OCI-LY7 (cell line): ENCODE data around the gene C1QL1. TPM values are rescaled to one million over a fixed set of nuclear protein-coding genes. Genes with fewer than 3 reads are reported as not detected.
"Not testable (repeated sequence)": the region's sequence is repeated elsewhere in the genome, so short reads cannot be mapped to it uniquely, and the experiment has no call there.

Source experiments
- BruUV-seq: library from RNA; stranded (reverse); fragments of 400-500 nt; replicated peaks from 2 replicates; lab custom pipeline; 2021; lab: Mats Ljungman, UMichigan
- CTCF ChIA-PET: fragments of 300-600 bp; sonication (Branson Sonifier 250); formaldehyde crosslinking; loops from one replicate; lab custom pipeline; 2022; ENCODE audit warnings: antibody characterized with exemption; ENCODE audit not compliant: unreplicated experiment; lab: Charles Lee
- POLR2A ChIA-PET: fragments of 300-600 bp; sonication (Branson Sonifier 250); formaldehyde crosslinking; loops from one replicate; lab custom pipeline; 2022; ENCODE audit warnings: antibody characterized with exemption; lab: Charles Lee
- DNase-seq: peaks from one replicate; pipeline ENCODE4 v3.0.0-alpha.2; 2015; ENCODE audit warnings: low spot score
- H2AFZ ChIP-seq: fragments of 200-600 bp; sonication (generic), shearing (Covaris generic); 2 replicates; pipeline ENCODE4 v1.6.1; 2014; ENCODE audit warnings: mild to moderate bottlenecking, antibody characterized with exemption, low read length, moderate library complexity
- H3K27ac ChIP-seq: fragments of 200-600 bp; sonication (generic); 2 replicates; pipeline ENCODE4 v1.5.1; 2014; ENCODE audit warnings: mixed run types, low read depth, mild to moderate bottlenecking, moderate library complexity, low read length, inconsistent platforms; ENCODE audit not compliant: poor library complexity, severe bottlenecking
- H3K36me3 ChIP-seq: fragments of 200-600 bp; sonication (generic); 2 replicates; pipeline ENCODE4 v1.6.1; 2014; ENCODE audit warnings: mild to moderate bottlenecking, antibody characterized with exemption, low read length, moderate library complexity, mixed read lengths; ENCODE audit not compliant: insufficient read depth
- H3K4me1 ChIP-seq: fragments of 200-600 bp; sonication (generic); 2 replicates; pipeline ENCODE4 v1.5.1; 2014; ENCODE audit warnings: mild to moderate bottlenecking, low read length; ENCODE audit not compliant: insufficient read depth, poor library complexity, severe bottlenecking
- H3K4me2 ChIP-seq: fragments of 200-600 bp; sonication (generic); 2 replicates; pipeline ENCODE4 v1.6.1; 2014; ENCODE audit warnings: mild to moderate bottlenecking, low read length
- H3K4me3 ChIP-seq: fragments of 200-600 bp; sonication (generic); 2 replicates; pipeline ENCODE4 v1.5.1; 2014; ENCODE audit warnings: mild to moderate bottlenecking, low read depth, low read length; ENCODE audit not compliant: poor library complexity, severe bottlenecking
- H3K79me2 ChIP-seq: fragments of 200-600 bp; sonication (generic); 2 replicates; pipeline ENCODE4 v1.6.1; 2016; ENCODE audit warnings: low read depth, mild to moderate bottlenecking, low read length, moderate library complexity, mixed read lengths; ENCODE audit not compliant: insufficient read depth
- H3K9me2 ChIP-seq: fragments of 200-600 bp; sonication (generic); 2 replicates; pipeline ENCODE4 v1.6.1; 2016; ENCODE audit warnings: mild to moderate bottlenecking, low read length, mixed read lengths; ENCODE audit not compliant: insufficient read depth
- H3K9me3 ChIP-seq: fragments of 200-600 bp; sonication (generic); 2 replicates; pipeline ENCODE4 v1.6.1; 2014; ENCODE audit warnings: mild to moderate bottlenecking, mixed run types, low read length, mixed read lengths
- H4K20me1 ChIP-seq: fragments of 200-600 bp; sonication (generic); 2 replicates; pipeline ENCODE4 v1.6.1; 2014; ENCODE audit warnings: mild to moderate bottlenecking, antibody characterized with exemption, low read length, moderate library complexity, mixed read lengths; ENCODE audit not compliant: insufficient read depth
- EZH2phosphoT487 ChIP-seq: fragments of 200-600 bp; sonication (generic); IDR thresholded peaks from 2 replicates; pipeline ENCODE4 v1.6.1; 2018; ENCODE audit warnings: low read depth, borderline replicate concordance, mild to moderate bottlenecking, mixed run types, antibody characterized with exemption, low read length, moderate library complexity, mixed read lengths
- intact Hi-C: fragments of 100-400 bp; cut with micrococcal nuclease; formaldehyde crosslinking; loops from one replicate; pipeline ENCODE4 v1.10.0; 2022; ENCODE audit not compliant: unreplicated experiment
- total RNA-seq, 2 experiments: library from RNA; depleted of rRNA in 1 of 2; stranded (reverse); fragments of >200 nt in 1 of 2; shearing (Covaris generic) in 1 of 2; gene quantifications; 2 replicates each; pipeline ENCODE4 v1.2.3, GENCODE V29; 2014 to 2022
- TF ChIP-seq, protein P1 (sequence below): fragments of 200-600 bp; sonication (generic); conservative IDR thresholded peaks from 2 replicates; pipeline ENCODE4 v1.5.1; 2014; ENCODE audit warnings: mild to moderate bottlenecking, antibody characterized with exemption, low read length, moderate library complexity, mixed read lengths

Gene C1QL1
- total RNA-seq, 2 experiments from 2014 or later, result not detected

DNA sequence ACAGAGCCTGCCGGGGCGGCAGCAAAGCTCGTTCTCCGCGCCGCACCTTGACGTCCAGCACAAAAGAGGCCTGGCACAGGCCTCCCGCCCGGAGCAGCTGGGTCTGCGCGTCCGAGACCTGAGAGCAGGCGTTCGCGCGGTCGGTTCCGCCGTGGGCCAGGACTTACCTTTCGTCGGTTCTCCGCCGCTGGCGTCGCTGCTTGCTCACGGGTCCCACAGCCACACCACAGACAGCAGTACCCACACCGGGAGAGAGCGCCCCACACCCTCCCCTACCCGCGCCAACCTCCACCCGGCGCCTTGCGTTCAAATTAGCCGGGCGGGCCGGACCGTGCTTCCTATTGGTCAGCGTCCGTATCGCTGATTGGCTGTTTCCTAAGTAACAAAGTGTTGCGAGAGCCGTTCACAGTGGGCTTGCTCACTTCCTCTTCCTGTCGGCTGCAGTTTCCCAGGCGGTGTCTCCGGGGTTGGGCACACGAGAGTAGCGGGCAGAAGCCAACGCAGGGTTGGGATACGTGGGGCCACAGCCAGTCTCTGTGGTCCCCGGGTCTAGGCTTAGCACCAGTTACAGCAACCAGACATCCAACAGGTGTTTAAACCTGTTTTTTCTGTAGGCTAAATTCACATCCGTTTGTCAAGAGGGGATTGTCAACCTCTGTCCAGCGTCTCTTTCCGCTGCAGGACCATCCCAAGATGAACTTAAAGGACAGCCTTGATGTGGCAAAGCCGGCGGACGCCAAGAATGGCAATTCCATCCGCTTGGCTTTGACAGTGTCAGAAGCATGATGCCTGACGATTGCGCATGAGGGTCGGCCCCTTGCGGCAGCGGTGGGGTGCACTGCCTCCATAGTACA lies 20.4 kb downstream of the C1QL1 start, which contains the start of gene KIF18B:
KIF18B (minus strand) TSS at position 313 of the 854 bp plus-strand sequence. CDS start 11,429 bp downstream, outside the sequence.
- Histone ChIP-seq H3K4me1 (peaks cover 27% of the 10 kb centered on the region), H3K79me2 (peaks cover 47% of the 10 kb centered on the region), H3K27ac (peak within 1 kb of the TSS; percentile 77), H4K20me1 (no peaks in the 10 kb centered on the region), H2AFZ (peak within 1 kb of the TSS; percentile 47; the same call in 1 of the 2 replicates), H3K9me2 (no peaks in the 10 kb centered on the region), H3K9me3 (no peaks in the 10 kb centered on the region), H3K4me2 (peak within 1 kb of the TSS; percentile 79), H3K4me3 (peak within 1 kb of the TSS; percentile 82), H3K36me3 (peaks cover 41% of the 10 kb centered on the region)
- TSS peak; percentile 99 for BruUV-seq
- CTCF ChIA-PET, result no interaction called here
- TF ChIP-seq, protein P1, sequence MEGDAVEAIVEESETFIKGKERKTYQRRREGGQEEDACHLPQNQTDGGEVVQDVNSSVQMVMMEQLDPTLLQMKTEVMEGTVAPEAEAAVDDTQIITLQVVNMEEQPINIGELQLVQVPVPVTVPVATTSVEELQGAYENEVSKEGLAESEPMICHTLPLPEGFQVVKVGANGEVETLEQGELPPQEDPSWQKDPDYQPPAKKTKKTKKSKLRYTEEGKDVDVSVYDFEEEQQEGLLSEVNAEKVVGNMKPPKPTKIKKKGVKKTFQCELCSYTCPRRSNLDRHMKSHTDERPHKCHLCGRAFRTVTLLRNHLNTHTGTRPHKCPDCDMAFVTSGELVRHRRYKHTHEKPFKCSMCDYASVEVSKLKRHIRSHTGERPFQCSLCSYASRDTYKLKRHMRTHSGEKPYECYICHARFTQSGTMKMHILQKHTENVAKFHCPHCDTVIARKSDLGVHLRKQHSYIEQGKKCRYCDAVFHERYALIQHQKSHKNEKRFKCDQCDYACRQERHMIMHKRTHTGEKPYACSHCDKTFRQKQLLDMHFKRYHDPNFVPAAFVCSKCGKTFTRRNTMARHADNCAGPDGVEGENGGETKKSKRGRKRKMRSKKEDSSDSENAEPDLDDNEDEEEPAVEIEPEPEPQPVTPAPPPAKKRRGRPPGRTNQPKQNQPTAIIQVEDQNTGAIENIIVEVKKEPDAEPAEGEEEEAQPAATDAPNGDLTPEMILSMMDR, result peak; percentile 56
- no peak for TF ChIP-seq EZH2phosphoT487
- POLR2A ChIA-PET, result interaction anchor here (0.6 to 0.7 kb wide), 3 partner anchors 72 to 186 kb away, joined by 3 to 6 read pairs (median 4); no protein-coding TSS in a partner anchor
- intact Hi-C loops, result loop anchor here (2.0 kb wide), 1 partner anchor 49 kb away; the partner anchor contains the start of gene EFTUD2
- DNase-seq, result peak; percentile 98

DNA sequence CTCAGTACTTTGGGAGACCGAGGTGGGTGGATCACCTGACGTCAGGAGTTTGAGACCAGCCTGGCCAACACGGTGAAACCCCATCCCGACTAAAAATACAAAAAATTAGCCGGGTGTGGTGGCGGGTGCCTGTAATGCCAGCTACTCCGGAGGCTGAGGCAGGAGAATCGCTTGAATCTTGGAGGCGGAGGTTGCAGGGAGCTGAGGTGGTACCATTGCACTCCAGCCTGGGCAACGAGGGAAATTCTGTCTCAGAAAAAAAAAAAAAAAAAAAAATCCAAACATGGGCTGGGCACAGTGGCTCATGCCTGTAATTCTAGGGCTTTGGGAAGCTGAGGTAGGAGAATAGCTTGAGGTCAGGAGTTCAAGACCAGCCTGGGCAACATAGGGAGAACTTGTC lies 22.5 kb downstream of the C1QL1 start:
- H2AFZ ChIP-seq, CTCF ChIA-PET, DNase-seq, H3K9me3 ChIP-seq, BruUV-seq, H3K27ac ChIP-seq, H4K20me1 ChIP-seq, H3K9me2 ChIP-seq: not testable (repeated sequence)
- intact Hi-C loops, result loop anchor here (2.0 kb wide), 1 partner anchor 47 kb away; the partner anchor contains the start of gene EFTUD2
- peak overlapping the region; percentile 82 for H3K4me3 ChIP-seq
- peaks cover 68% of the 10 kb centered on the region for H3K79me2 ChIP-seq
- peaks cover 37% of the 10 kb centered on the region for H3K4me1 ChIP-seq
- peak overlapping the region; percentile 79 for H3K4me2 ChIP-seq
- H3K36me3 ChIP-seq, result peaks cover 61% of the 10 kb centered on the region
- POLR2A ChIA-PET, result interaction anchor here (0.6 to 1.3 kb wide), 3 partner anchors 22 to 161 kb away, joined by 4 to 5 read pairs (median 4); partner anchors contain the start of gene C1QL1

DNA sequence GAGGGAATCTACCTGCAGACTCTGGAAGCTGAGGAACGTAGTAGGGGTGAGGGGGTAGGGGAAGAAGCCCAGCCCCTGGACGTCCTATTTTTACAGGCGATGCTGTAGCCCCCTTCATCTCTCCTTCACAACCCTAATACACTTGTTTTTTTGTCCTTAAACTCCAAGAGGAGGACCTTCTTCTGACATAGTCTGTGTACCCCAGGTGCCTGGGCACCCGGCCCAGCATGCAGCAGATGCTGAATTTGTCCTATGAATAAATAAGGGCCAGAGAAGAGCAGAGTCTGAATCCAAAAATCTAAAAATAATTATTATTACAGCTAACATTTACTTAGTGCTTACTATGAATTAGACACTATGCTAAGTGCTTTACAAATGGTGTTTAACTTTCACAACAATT lies 25.6 kb downstream of the C1QL1 start:
- Histone ChIP-seq H3K4me1 (peaks cover 30% of the 10 kb centered on the region), H3K4me2 (peak overlapping the region; percentile 24; the same call in 1 of the 2 replicates), H3K9me2 (no peaks in the 10 kb centered on the region), H2AFZ (no peak overlapping the region), H3K9me3 (peaks cover 10% of the 10 kb centered on the region), H3K27ac (no peak overlapping the region), H4K20me1 (no peaks in the 10 kb centered on the region), H3K36me3 (peaks cover 93% of the 10 kb centered on the region), H3K4me3 (no peak overlapping the region), H3K79me2 (peaks cover 100% of the 10 kb centered on the region)
- BruUV-seq, result no TSS peak
- intact Hi-C loops, result no loop called here
- DNase-seq, result no peak
- CTCF ChIA-PET, result no interaction called here
- TF ChIP-seq, protein P1, result no peak
- TF ChIP-seq EZH2phosphoT487, result no peak
- POLR2A ChIA-PET, result no interaction called here
